GM12801 (cell line): ENCODE measurements around the gene MAFG.

Source experiments
- TF ChIP-seq, protein P1 (sequence below): IDR thresholded peaks from one replicate; pipeline ENCODE4 v1.5.1; 2011; ENCODE audit warnings: control low read depth; ENCODE audit not compliant: insufficient read length; ENCODE audit errors: extremely low read depth

The MAFG gene

DNA sequence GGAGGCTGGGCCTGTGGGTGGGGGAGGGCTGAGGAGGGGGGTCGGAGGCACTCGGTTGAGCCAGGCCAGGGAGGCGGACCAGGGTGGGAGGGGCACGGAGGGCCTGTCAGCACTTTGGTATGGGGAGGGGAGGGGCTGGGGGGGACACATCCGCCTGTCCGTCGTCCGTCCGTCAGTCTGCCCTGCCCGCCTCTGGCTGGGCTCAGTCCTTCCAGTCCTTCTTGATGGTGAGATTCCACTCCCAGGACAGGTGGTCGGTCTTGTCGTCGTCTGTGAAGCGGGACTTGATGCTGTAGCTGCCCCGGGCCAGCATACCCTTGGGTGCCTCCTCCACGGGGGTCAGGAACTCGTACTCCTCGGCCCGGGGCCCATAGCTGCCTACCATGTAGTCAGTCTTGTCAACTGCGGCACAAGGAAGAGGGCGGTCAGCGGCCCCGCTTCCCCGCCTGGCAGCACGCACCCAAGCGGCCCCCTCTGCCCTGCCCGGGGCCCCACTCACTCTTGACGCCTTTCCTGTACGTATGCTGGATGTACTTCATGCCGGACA lies 58.8 kb downstream of the MAFG start:
- TF ChIP-seq, protein P1, sequence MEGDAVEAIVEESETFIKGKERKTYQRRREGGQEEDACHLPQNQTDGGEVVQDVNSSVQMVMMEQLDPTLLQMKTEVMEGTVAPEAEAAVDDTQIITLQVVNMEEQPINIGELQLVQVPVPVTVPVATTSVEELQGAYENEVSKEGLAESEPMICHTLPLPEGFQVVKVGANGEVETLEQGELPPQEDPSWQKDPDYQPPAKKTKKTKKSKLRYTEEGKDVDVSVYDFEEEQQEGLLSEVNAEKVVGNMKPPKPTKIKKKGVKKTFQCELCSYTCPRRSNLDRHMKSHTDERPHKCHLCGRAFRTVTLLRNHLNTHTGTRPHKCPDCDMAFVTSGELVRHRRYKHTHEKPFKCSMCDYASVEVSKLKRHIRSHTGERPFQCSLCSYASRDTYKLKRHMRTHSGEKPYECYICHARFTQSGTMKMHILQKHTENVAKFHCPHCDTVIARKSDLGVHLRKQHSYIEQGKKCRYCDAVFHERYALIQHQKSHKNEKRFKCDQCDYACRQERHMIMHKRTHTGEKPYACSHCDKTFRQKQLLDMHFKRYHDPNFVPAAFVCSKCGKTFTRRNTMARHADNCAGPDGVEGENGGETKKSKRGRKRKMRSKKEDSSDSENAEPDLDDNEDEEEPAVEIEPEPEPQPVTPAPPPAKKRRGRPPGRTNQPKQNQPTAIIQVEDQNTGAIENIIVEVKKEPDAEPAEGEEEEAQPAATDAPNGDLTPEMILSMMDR: no peak
